MM.1S (cell line): ENCODE measurements around the gene CLASP1.

Source experiments
- DNase-seq: peaks from one replicate; pipeline ENCODE4 v3.0.0-alpha.2; 2015
- H2AFZ ChIP-seq: fragments of 300-600 bp; sonication (generic); 2 replicates; pipeline ENCODE4 v1.6.0; 2016; ENCODE audit warnings: antibody characterized with exemption, low read length
- H3F3A ChIP-seq: fragments of 300-600 bp; sonication (generic); 2 replicates; pipeline ENCODE4 v1.6.1; 2016; ENCODE audit warnings: mild to moderate bottlenecking, antibody characterized with exemption, low read length, moderate library complexity, mixed read lengths; ENCODE audit not compliant: insufficient read depth
- H3K27ac ChIP-seq: fragments of 300-600 bp; sonication (generic); 2 replicates; pipeline ENCODE4 v1.5.1; 2016; ENCODE audit warnings: mild to moderate bottlenecking, low read length
- H3K27me3 ChIP-seq: fragments of 300-600 bp; sonication (generic); replicated peaks from 2 replicates; pipeline ENCODE4 v1.6.0; 2016; ENCODE audit warnings: low read length; ENCODE audit not compliant: insufficient read depth
- H3K36me3 ChIP-seq: fragments of 300-600 bp; sonication (generic); replicated peaks from 2 replicates; pipeline ENCODE4 v1.6.1; 2016; ENCODE audit warnings: mild to moderate bottlenecking, low read length, mixed read lengths; ENCODE audit not compliant: insufficient read depth
- H3K4me1 ChIP-seq: fragments of 300-600 bp; sonication (generic); 2 replicates; pipeline ENCODE4 v1.6.1; 2016; ENCODE audit warnings: low read length, mixed read lengths
- H3K4me2 ChIP-seq: fragments of 300-600 bp; sonication (generic); 2 replicates; pipeline ENCODE4 v1.6.0; 2016; ENCODE audit warnings: low read depth, low read length
- H3K4me3 ChIP-seq: fragments of 300-600 bp; sonication (generic); 2 replicates; pipeline ENCODE4 v1.5.1; 2016; ENCODE audit warnings: low read length, mixed read lengths
- H3K79me2 ChIP-seq: fragments of 300-600 bp; sonication (generic); 2 replicates; pipeline ENCODE4 v1.6.1; 2016; ENCODE audit warnings: mixed run types, low read length, mixed read lengths
- H3K9ac ChIP-seq: fragments of 300-600 bp; sonication (generic); 2 replicates; pipeline ENCODE4 v1.6.1; 2016; ENCODE audit warnings: low read length, mixed read lengths
- H3K9me2 ChIP-seq: fragments of 300-600 bp; sonication (generic); replicated peaks from 2 replicates; pipeline ENCODE4 v1.6.1; 2016; ENCODE audit warnings: mild to moderate bottlenecking, low read length, mixed read lengths; ENCODE audit not compliant: insufficient read depth
- H3K9me3 ChIP-seq: fragments of 300-600 bp; sonication (generic); replicated peaks from 2 replicates; pipeline ENCODE4 v1.6.1; 2016; ENCODE audit warnings: mild to moderate bottlenecking, low read length, mixed read lengths; ENCODE audit not compliant: insufficient read depth
- H4K20me1 ChIP-seq: fragments of 300-600 bp; sonication (generic); 2 replicates; pipeline ENCODE4 v1.6.1; 2016; ENCODE audit warnings: mild to moderate bottlenecking, low read length, moderate library complexity, mixed read lengths; ENCODE audit not compliant: insufficient read depth
- EZH2 ChIP-seq: fragments of 300-600 bp; sonication (generic); optimal IDR thresholded peaks from 2 replicates; pipeline ENCODE3; 2017; ENCODE audit warnings: low read depth, mild to moderate bottlenecking, antibody characterized with exemption, low read length, mixed read lengths
- EZH2phosphoT487 ChIP-seq: fragments of 300-600 bp; sonication (generic); IDR thresholded peaks from 2 replicates; pipeline ENCODE4 v1.6.1; 2018; ENCODE audit warnings: antibody characterized with exemption, low read length
- TF ChIP-seq, protein P1 (sequence below): fragments of 300-600 bp; sonication (generic); IDR thresholded peaks from 2 replicates; pipeline ENCODE4 v1.5.1; 2016; ENCODE audit warnings: antibody characterized with exemption, low read length, mixed read lengths

CLASP1 gene

DNA sequence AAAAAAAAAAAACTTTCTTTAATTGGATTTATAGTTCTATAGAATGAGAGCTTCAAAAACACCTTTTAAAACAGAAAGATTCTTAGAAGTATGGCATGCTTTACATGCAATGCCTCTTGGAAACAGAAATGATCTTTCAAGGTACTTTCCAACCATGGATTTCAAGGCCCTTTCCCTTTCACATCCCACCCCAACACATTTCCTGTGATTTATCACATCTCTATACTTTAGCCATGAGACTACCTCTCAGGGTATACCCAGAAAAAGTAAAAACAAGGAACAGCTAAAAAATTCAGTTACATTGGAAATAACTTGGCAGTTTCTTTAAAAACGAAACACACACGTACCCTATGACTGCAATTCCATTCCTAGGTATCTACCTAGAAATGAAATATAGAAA, 103.3 kb downstream of the CLASP1 start:
- Histone ChIP-seq H3K9me3 (no peaks in the 10 kb centered on the region), H3K4me3 (no peak overlapping the region), H3K27me3 (no peaks in the 10 kb centered on the region), H4K20me1 (no peaks in the 10 kb centered on the region), H3K4me2 (no peak overlapping the region), H3K9me2 (no peaks in the 10 kb centered on the region), H3K79me2 (peaks cover 91% of the 10 kb centered on the region), H3F3A (no peaks in the 10 kb centered on the region), H3K27ac (no peak overlapping the region), H3K9ac (no peak overlapping the region), H3K4me1 (no peaks in the 10 kb centered on the region), H2AFZ (no peak overlapping the region), H3K36me3 (no peaks in the 10 kb centered on the region)
- TF ChIP-seq EZH2phosphoT487 (no peak), EZH2 (no peak)
- TF ChIP-seq, protein P1, sequence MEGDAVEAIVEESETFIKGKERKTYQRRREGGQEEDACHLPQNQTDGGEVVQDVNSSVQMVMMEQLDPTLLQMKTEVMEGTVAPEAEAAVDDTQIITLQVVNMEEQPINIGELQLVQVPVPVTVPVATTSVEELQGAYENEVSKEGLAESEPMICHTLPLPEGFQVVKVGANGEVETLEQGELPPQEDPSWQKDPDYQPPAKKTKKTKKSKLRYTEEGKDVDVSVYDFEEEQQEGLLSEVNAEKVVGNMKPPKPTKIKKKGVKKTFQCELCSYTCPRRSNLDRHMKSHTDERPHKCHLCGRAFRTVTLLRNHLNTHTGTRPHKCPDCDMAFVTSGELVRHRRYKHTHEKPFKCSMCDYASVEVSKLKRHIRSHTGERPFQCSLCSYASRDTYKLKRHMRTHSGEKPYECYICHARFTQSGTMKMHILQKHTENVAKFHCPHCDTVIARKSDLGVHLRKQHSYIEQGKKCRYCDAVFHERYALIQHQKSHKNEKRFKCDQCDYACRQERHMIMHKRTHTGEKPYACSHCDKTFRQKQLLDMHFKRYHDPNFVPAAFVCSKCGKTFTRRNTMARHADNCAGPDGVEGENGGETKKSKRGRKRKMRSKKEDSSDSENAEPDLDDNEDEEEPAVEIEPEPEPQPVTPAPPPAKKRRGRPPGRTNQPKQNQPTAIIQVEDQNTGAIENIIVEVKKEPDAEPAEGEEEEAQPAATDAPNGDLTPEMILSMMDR = no peak
- no peak for DNase-seq

DNA sequence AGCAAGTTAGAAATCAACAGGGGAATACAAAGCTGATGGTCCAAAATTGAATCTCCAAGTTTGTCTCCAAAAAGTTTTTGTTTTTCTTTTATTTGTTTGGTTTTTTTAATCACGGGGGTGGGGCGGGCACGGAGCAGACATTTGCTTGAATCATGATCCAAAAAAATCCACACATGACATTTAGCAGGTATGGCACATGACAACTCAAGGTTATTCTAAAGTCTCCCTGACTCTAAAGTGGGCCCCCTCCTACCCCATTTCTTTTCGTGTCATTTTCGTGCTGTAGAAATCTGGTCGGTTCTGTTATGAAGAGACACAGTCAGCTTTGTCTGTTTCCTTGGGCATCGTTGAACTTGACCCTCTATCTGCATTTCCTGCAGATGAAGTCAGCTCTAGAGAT, 104.0 kb downstream of the CLASP1 start:
- H3K4me1 ChIP-seq = no peaks in the 10 kb centered on the region
- no peak overlapping the region for H2AFZ ChIP-seq
- H3K9me3 ChIP-seq = no peaks in the 10 kb centered on the region
- DNase-seq = no peak
- H3K79me2 ChIP-seq = peaks cover 91% of the 10 kb centered on the region
- TF ChIP-seq EZH2phosphoT487 (no peak), EZH2 (no peak)
- TF ChIP-seq, protein P1 = no peak
- H3K4me2 ChIP-seq = no peak overlapping the region
- no peaks in the 10 kb centered on the region for H3K9me2 ChIP-seq
- no peak overlapping the region for H3K9ac ChIP-seq
- no peak overlapping the region for H3K4me3 ChIP-seq
- no peak overlapping the region for H3K27ac ChIP-seq
- no peaks in the 10 kb centered on the region for H3F3A ChIP-seq
- H3K27me3 ChIP-seq = no peaks in the 10 kb centered on the region
- H3K36me3 ChIP-seq = no peaks in the 10 kb centered on the region
- no peaks in the 10 kb centered on the region for H4K20me1 ChIP-seq

DNA sequence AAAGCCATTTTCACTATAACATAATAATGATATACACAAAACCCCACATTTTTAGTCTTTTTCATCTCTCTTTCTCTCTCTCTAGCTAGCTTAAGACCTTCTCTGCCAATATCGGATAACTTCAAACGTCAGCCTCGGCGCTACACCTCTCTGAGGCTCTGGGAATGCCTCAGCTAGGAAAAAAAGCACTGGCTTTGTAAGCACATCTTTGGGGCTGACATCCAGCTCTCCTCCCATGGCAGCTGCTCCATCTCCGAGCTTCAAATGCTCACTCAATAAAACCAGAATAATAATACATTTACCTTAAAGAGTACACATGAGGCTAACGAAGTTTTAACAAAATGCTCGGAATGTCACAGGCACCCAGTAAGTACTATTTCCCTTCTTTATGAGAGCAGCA, 107.8 kb downstream of the CLASP1 start:
- Histone ChIP-seq H3K4me3 (no peak overlapping the region), H3K9me2 (no peaks in the 10 kb centered on the region), H3K4me2 (no peak overlapping the region), H3K4me1 (no peaks in the 10 kb centered on the region), H4K20me1 (no peaks in the 10 kb centered on the region), H3K27ac (no peak overlapping the region), H2AFZ (no peak overlapping the region), H3K9ac (no peak overlapping the region), H3K36me3 (no peaks in the 10 kb centered on the region), H3K27me3 (no peaks in the 10 kb centered on the region), H3K79me2 (peaks cover 89% of the 10 kb centered on the region), H3F3A (no peaks in the 10 kb centered on the region), H3K9me3 (no peaks in the 10 kb centered on the region)
- DNase-seq = no peak
- no peak for TF ChIP-seq EZH2
- no peak for TF ChIP-seq EZH2phosphoT487
- TF ChIP-seq, protein P1 = no peak
